Left colon (tissue), 2 donors: ENCODE measurements around the gene TMPRSS5. TPM values are rescaled to one million over a fixed set of nuclear protein-coding genes. Genes with fewer than 3 reads are reported as not detected.
"Not testable (repeated sequence)": the region's sequence is repeated elsewhere in the genome, so short reads cannot be mapped to it uniquely, and the experiment has no call there.

ENCODE experiments used
- ATAC-seq: fragments of 200-7000 bp; cut with Tn5 transposase; one replicate; pipeline ENCODE4 v1.9.1; 2020; ENCODE audit warnings: mild to moderate bottlenecking, moderate library complexity
- DNase-seq, 2 donors: peaks; one replicate each; pipeline ENCODE4 v3.0.0-alpha.2; 2020
- intact Hi-C, 2 donors: fragments of 100-400 bp; cut with DNase I in 1 of 2; cut with micrococcal nuclease in 1 of 2; formaldehyde crosslinking; loops; one replicate each; pipeline versions ENCODE4 v1.11.2 to v1.14.0; 2022; cut with DNase I, micrococcal nuclease
- long read RNA-seq: library from polyadenylated mRNA; unstranded; transcript quantifications from one replicate; pipeline ENCODE4 v2.0.0, GENCODE V29; 2021
- total RNA-seq, 2 donors: library from RNA; stranded (reverse); fragmentation: NEBNext Ultra II Directional; extraction: Animal tissue kit (Norgen Biotek cat#: 25700); gene quantifications; one replicate each; pipeline ENCODE4 v1.2.1, GENCODE V29; 2021
- donor health status: DM: no; HTN: no; CAD: no.
- donor health status: DM: yes; HTN: yes; CAD: no.

TMPRSS5 gene
- under 1 TPM; 0.47 to 0.73 TPM for total RNA-seq
- long read RNA-seq, partial matches to known transcripts = 0 of 1 reads
- long read RNA-seq, other reads (novel, unspliced or antisense) = 1 of 1 reads

DNA sequence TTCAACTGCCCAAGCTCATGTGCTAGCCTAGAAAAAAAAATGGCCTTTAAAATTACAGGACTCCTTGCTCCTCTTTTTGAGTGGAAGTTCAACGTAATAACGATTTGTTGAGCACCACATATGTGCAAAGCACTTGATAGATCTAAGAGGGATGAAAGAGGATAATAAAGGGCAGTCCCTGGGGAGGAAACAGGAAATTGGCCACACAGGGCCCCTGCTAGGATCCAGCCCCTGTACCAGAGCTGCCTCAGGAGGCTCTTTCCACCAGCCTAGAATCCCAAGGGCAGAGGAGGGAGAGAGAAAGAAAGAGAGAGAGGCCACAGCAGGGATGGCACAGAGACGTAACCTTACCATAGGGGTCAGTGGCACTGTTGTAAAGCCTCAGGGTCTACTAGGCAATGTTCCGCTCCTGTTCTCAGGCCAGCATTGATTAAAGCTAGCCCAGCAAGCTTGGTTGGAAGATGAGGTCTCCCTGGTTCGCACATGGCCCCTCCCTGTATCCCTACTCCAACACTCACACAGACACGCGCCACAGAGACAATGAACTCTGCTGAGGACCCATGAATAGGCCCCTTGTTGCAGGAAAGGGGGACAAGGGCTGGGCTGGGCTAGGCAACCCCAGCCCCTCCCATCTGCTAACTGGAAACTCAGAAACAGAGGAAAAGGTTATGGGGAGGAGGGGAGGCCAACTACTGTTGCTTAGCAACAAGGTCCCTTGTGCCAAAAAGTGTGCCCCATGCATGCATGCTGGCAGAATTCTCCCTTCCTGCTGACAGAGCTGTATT is at the start of gene TMPRSS5:
Gene TMPRSS5 (minus strand): TSS at position 438 of the 785 bp plus-strand sequence. CDS start 84 bp downstream, at position 354.
- DNase-seq = no peak
- intact Hi-C loops = no loop called here
- no peak for ATAC-seq

DNA sequence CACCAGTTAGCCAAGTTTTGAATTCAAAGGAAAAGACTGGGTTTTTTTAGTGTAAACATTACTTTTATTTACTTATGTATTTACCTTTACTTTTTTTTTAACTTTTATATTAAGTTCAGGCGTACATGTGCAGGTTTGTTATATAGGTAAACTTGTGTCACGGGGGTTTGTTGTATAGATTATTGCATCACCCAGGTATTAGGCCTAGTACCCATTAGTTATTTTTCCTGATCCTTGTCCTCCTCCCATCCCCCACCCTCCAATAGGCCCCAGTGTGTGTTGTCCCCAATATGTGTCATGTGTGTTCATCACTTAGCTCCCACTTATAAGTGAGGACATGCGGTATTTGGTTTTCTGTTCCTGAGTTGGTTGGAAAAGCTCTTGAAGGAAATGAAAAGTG is 46.8 kb upstream of the TMPRSS5 start:
- intact Hi-C loops = no loop called here
- DNase-seq = no peak
- ATAC-seq = no peak

DNA sequence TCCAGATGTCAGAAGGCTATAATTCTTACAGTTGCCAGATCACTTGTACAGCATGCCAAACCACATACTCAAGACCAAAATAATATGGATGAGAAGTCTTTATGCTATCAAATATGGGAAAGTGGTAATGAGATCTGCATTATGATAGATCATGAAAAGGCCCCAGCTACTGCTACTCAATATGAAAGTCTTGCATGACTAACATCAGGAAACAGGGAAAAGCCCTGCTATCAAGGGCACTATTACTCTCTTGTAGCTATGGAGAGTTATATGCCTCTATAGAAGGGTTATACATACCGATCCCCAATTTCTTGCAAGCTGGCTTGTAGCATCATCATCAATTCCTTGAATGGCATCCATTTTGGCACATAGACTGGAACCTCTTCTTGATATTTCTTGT is 30.2 kb upstream of the TMPRSS5 start:
- ATAC-seq (no peak), DNase-seq (no peak)
- intact Hi-C loops = loop anchor here in 1 of 2 donors (10.0 kb wide), 1 partner anchor 432 kb away; no protein-coding TSS in a partner anchor

DNA sequence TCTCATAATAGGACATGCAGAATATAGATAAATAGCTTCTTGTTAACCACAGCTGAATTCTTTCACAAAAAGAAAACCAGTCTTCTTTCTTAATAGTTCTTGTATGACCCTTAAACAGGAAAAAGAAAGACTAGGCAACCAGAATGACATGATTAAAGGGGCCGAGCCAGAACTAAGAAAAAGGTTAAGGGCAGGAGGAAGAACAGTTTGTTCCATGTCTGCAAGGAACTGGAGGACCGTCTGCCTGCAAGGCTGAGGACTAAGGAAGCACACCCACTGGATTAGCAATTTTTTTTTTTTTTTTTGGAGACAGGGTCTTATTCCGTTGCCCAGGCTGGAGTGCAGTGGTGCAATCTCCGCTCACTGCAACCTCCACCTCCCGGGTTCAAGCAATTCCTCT is 26.0 kb upstream of the TMPRSS5 start:
- intact Hi-C loops = loop anchor here (5.0 to 10.0 kb wide), 2 partner anchors 425 to 427 kb away; no protein-coding TSS in a partner anchor
- ATAC-seq = no peak
- no peak for DNase-seq

DNA sequence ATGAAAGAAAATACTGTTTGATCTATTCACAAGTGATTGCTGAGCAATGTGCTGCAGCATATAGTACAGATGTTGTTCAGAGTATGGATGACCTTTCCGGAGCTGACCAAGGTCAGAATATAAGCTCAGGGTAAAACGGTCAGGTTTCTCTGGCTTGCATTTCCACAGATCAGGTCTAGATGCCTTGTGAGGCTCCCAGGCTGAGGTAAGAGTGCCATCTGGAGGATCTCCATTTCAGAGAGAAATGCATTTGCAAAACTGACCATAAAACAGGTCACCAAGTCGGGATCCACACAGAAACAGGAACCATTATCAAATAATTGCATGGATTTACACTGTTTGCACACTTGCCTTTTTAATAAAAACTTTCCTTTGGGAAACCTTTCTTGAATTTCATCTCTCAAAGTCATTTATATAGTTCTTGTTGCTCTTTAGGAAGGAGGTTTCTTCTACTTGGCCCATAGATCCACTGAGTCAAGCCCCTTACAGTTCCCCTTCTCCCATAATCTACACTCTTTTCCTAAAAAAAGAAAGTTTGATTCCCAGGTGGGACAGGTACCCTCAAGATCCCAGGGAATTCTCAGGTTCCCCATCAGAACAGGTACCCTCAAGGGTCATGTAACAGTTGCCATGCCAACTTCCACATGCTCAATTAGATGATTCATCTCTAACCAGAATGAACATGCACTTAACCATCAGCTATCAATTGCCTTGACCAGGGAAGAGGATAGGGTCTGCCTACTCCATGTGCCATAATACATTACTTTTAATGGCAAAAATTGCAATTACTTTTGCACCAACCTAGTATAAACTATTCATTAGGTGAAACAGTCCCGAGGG is 25.0 kb upstream of the TMPRSS5 start:
- intact Hi-C loops = loop anchor here (5.0 to 10.0 kb wide), 2 partner anchors 424 to 426 kb away; no protein-coding TSS in a partner anchor
- DNase-seq (peak in 1 of 2 donors; percentile 24), ATAC-seq (peak; percentile 82)

DNA sequence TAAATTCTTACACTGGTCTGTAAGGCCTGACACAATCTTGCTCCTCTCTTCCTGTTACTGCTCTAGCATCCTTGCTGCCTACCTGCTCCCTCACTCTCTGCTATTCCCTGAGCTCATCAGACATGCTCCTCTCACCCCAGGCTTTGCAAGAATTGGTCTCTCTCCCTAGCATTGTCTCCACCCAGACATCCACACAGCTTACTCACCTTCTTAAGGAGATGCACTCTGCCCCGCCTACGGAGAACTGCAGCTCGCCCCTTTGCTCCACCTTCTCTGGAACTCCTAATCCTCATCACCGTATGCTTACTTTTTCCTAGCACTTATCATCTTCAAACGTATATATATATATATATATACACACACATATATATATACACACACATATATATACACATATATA is 23.3 kb upstream of the TMPRSS5 start:
- intact Hi-C loops = loop anchor here in 1 of 2 donors (10.0 kb wide), 1 partner anchor 195 kb away; no protein-coding TSS in a partner anchor
- no peak for DNase-seq
- ATAC-seq = no peak

DNA sequence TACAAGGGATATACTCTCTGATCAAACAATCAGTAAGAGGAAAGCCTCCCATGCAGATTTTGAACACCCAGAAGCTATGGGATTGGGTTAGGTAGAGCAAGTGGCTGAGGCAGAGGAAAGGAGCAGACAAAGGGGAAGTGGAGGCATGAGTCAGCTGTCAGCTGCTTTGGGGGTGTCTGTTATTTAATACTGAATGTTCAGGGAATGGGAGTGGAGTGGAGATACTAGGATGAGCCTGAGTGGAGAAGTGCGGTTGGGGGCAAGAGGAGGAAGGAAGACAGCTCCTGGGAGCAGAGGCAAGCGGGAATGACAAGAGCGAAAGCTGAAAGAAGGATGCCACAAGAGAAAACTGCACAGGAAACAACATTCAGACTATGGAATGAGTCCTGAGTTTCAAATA is 22.7 kb upstream of the TMPRSS5 start:
- intact Hi-C loops = loop anchor here in 1 of 2 donors (10.0 kb wide), 1 partner anchor 194 kb away; no protein-coding TSS in a partner anchor
- DNase-seq = no peak
- ATAC-seq = no peak

DNA sequence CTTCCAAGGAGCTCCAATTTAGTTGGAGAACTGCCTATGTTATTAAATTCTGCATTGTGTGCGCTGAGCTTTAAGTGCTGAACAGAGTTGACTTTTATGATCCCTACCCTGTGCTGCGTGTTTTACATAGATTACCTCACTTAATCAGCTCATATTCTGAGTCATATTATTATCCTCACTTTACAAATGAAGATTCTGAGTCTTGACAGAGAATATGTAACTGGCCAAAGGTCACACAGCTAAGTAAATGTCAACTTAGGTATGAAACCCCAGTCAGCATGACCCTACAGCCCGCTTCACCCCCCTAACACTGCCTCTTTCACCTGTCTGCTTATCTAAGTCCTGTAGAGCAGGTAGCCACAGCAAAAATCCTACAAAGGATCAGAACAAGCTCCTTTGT is 19.8 kb upstream of the TMPRSS5 start:
- DNase-seq (no peak), ATAC-seq (peak; percentile 95)
- intact Hi-C loops = loop anchor here in 1 of 2 donors (10.0 kb wide), 1 partner anchor 191 kb away; no protein-coding TSS in a partner anchor

DNA sequence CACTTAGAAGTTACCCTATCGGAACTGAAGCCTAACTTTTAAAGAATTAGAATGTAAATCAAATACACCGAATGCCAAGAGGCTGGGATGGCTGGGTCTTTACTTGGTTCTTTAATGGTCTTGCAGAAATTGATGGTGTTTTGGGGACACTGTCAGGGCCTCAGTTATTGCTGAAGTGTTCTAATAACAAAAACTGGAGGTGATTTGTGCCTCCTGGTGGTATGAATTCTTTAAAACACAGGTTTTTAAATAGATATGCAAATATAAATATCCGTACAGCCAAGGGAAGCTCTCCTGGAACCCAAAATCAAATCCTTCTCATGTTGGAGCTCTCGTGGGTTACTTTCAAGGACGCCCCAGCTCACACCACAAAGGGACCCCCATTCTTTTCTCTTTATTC is 19.3 kb upstream of the TMPRSS5 start:
- ATAC-seq = no peak
- intact Hi-C loops = loop anchor here in 1 of 2 donors (10.0 kb wide), 1 partner anchor 191 kb away; no protein-coding TSS in a partner anchor
- DNase-seq = no peak

DNA sequence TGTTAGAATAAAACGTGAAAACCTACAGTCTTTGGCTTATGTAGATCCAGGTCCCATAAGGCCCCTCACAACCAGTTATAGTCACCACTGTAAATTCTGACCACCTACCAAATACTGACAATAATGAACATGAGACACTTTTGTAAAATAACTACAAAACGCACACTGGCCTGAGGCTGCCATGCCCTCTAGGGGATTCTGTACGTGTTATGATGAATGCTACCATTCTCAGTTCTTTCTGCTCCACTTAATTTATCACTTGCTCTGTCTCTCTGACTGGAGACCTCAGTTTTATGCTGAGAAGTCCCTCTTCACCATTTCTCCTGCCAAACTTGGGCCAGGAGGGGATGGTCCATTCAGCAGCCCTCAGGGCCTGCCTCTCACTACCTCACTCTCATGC is 18.7 kb upstream of the TMPRSS5 start:
- intact Hi-C loops = loop anchor here in 1 of 2 donors (10.0 kb wide), 1 partner anchor 190 kb away; no protein-coding TSS in a partner anchor
- DNase-seq = no peak

DNA sequence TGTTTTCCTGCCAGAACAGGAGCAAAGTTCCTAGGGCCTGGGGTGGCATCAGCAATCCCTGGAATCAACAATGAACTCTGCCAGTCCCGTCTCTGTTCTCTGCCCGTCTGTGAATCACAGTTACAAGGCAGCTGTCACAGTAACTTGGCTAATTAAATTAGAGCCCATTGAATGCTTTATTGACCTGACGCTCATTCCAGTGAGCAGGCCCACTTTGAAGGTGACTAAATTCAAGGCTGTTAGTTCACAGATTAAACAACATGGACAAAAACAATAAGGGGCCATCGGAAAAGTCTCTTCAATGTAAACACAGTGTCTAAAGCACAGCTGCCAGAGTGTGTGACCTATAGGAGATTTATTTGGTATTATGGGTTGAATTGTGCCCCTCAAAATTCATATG is 17.7 kb upstream of the TMPRSS5 start:
- DNase-seq (no peak), ATAC-seq (no peak)
- intact Hi-C loops = loop anchor here in 1 of 2 donors (10.0 kb wide), 1 partner anchor 189 kb away; no protein-coding TSS in a partner anchor

More for the DNA sequence above, 18.7 kb upstream of the TMPRSS5 start:
- no peak for ATAC-seq

DNA sequence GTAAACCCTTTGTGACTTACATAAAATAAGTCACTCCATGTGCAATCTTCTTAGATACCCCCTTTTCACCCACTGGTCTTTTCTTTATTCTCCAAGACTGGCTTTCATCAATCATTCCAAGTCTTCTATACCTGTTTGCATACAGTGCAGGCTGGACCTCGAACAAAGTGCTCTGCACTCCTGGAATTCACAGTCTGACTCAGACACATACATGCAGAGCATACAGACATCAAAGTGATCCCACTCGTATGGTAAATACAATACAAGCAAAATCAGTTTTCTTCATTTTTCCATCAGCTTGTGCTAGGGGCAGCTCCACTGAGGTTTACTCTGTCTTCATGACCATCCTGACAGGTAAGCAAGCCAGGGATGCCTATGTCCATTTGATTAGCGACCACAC is 16.8 kb upstream of the TMPRSS5 start:
- intact Hi-C loops = loop anchor here in 1 of 2 donors (10.0 kb wide), 1 partner anchor 188 kb away; no protein-coding TSS in a partner anchor
- no peak for ATAC-seq
- no peak for DNase-seq

DNA sequence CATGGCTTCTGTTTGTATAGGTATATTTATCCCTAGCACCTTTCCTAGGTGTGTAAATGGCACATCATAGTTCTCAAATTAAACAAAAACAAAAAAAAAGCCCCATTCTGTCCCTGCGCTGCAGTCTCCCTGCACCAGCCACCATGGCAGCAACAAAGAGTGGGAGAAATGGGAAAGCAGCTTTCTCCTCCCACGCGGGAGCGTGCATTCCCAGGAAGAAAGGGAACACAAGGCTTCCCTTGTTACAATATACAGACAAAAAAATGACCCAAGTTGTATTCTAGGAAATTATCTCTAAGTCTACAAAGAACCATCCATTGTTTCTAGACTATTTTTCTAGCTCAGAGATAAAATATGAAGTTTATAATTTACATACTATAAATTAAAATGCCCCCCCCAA is 16.1 kb upstream of the TMPRSS5 start:
- no peak for ATAC-seq
- no peak for DNase-seq
- intact Hi-C loops = loop anchor here in 1 of 2 donors (10.0 kb wide), 1 partner anchor 187 kb away; no protein-coding TSS in a partner anchor

DNA sequence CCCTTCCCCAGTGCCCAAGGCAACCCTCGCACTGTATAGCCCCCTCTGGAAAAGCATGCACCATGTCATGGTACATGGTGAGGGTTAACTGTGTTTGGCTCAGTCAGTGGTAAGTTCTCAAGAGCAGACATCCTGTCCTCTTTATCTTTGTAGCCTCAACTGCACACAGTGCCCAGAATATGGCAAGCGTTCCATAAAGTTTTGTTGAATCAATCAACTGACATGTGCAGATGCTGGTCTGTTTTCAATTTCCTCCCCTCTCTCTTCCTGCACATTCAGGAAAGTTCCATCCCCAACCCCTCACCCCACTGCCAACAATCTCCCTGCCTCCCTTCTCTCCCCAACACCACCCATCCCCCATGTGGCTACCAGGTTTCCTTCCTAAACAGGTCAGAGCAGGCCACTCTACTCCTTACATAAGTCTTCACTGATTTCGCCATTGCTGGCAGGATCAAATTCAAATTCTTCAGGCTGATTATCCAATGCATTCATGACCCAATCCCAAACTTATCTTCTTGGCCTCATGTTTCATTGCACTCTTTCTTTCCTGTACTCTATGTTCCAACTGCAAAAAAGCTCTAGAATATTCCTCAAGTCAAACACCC is 15.5 kb upstream of the TMPRSS5 start:
- intact Hi-C loops = loop anchor here in 1 of 2 donors (10.0 kb wide), 1 partner anchor 187 kb away; no protein-coding TSS in a partner anchor
- ATAC-seq = no peak
- no peak for DNase-seq

DNA sequence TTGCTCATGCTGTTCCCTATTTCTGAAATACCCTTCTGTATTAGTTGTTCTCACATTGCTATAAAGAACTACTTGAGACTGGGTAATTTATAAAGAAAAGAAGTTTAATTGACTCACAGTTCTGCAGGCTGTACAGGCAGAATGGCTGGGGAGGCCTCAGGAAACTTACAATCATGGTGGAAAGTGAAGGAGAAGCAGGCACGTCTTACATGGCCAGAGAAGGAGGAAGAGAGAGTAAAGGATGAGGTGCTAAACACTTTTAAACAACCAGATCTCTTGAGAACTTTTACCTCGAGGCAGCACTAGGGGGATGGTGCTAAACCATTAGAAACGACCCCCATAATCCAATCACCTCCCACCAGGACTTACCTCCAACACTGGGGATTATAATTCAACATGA is 14.4 kb upstream of the TMPRSS5 start:
- intact Hi-C loops = loop anchor here in 1 of 2 donors (10.0 kb wide), 1 partner anchor 186 kb away; no protein-coding TSS in a partner anchor
- ATAC-seq, DNase-seq: not testable (repeated sequence)

DNA sequence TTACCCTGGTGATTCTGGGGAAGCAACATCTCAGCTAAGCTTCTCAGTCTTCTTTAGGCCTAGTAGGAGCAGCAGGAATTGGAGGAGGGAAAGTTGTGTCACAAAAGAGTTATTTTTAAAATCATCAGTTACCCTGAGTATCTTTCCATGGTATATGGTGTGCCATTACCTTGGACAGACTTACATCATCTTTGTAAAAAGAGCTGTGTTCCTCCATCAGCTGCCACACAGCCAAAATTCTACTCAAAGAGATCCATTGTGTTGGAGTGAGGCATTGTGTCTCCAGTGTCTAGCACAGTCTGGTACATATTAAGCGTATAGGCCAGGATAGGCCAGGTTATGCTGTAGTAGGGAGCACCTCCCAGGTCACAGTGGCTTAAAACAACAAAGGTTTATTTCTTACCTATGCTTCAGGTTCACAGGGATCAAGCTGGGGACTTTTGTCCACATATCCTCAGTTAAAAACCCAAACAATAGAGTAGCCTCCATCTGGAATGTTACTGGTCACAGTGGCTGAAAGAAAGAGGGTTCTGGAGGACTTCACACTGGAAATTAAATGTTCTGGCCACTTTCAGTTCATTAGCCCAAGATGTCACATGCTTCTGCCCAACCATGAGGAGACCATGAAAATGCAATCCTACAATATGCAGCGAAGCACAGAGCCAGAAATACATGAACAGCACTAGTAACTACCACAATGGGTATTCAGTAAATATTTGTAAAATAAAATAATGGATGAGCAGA is 9.9 kb upstream of the TMPRSS5 start:
- intact Hi-C loops = no loop called here
- ATAC-seq (no peak), DNase-seq (no peak)

DNA sequence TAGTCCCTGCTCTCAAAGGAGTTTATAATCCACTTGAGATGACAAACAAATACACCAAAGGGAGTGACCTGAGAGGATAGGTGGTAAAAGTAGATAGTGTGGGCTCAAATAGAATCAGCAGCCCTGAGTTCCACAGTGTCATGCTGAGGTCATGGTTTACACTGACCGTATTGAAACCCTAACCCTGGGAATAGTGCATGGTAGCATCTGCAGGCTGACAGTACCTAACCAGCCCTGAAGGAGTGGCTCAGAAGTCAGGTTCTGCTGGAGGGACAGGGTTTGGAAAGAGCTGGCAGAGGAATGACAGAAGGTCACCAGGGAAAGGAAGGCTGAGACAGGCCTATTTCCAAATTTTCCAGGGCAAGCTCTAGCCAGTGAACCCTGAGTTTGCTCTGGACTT is 9.2 kb upstream of the TMPRSS5 start:
- intact Hi-C loops = no loop called here
- ATAC-seq (no peak), DNase-seq (no peak)

DNA sequence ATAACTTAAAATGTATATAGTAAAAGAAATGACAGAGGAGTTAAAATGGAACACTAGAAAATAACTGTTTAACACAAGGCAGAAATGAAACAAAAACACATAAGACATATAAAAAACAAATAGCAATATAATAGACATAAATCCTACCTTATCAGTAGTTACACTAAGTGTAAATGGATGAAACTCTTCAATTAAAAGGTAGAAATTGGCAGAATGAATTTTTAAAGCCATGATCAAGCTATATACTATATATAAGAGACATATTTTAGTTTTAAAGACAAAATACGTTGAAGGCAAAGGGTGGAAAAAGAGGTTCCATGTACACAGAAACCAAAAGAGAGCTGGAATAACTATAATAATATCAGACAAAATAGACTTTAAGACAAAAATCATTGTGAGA is 4.9 kb upstream of the TMPRSS5 start:
- DNase-seq (no peak), ATAC-seq (no peak)
- intact Hi-C loops = no loop called here
